ENCODE measurements around the gene DHTKD1.

DHTKD1 gene

GRCh38 chr10:12068449-12069269 is at the start of gene DHTKD1:
Gene DHTKD1, plus strand, starts transcription at chr10:12068954. Its CDS starts 80 bp downstream, at chr10:12069034.
- peak; percentile 99 for DNase-seq (ENCODE audit: low read depth)

- DNase-seq (ENCODE audit: low read depth) = no peak
Measured at GRCh38 chr10:12019283-12019971, 49.3 kb upstream of the DHTKD1 start.

GRCh38 chr10:12020574-12020973 is 48.2 kb upstream of the DHTKD1 start:
- no peak for DNase-seq (ENCODE audit: low read depth)

GRCh38 chr10:12022580-12023257 is 46.0 kb upstream of the DHTKD1 start:
- DNase-seq (ENCODE audit: low read depth) = no peak

GRCh38 chr10:12025591-12025990 is 43.2 kb upstream of the DHTKD1 start:
- DNase-seq (ENCODE audit: low read depth) = no peak

- DNase-seq (ENCODE audit: low read depth) = no peak
Measured at GRCh38 chr10:12027539-12027938, 41.2 kb upstream of the DHTKD1 start.

- DNase-seq (ENCODE audit: low read depth) = no peak
Measured at GRCh38 chr10:12031404-12031803, 37.4 kb upstream of the DHTKD1 start.

GRCh38 chr10:12036073-12036655 is 32.6 kb upstream of the DHTKD1 start:
- DNase-seq (ENCODE audit: low read depth) = no peak

- peak; percentile 4 for DNase-seq (ENCODE audit: low read depth)
Measured at GRCh38 chr10:12041766-12042408, 26.9 kb upstream of the DHTKD1 start.

GRCh38 chr10:12042409-12042796 is 26.4 kb upstream of the DHTKD1 start:
- peak; percentile 52 for DNase-seq (ENCODE audit: low read depth)

- DNase-seq (ENCODE audit: low read depth) = peak; percentile 97
Measured at GRCh38 chr10:12042797-12043651, 25.7 kb upstream of the DHTKD1 start, which contains the start of gene UPF2. Gene UPF2, minus strand, starts transcription at chr10:12042809. Its CDS starts 7,386 bp downstream, at chr10:12035423.

GRCh38 chr10:12045596-12045995 is 23.2 kb upstream of the DHTKD1 start:
- no peak for DNase-seq (ENCODE audit: low read depth)

- no peak for DNase-seq (ENCODE audit: low read depth)
Measured at GRCh38 chr10:12048547-12048946, 20.2 kb upstream of the DHTKD1 start.

- no peak for DNase-seq (ENCODE audit: low read depth)
Measured at GRCh38 chr10:12050528-12050927, 18.2 kb upstream of the DHTKD1 start.

- no peak for DNase-seq (ENCODE audit: low read depth)
Measured at GRCh38 chr10:12051241-12051640, 17.5 kb upstream of the DHTKD1 start.

- no peak for DNase-seq (ENCODE audit: low read depth)
Measured at GRCh38 chr10:12055732-12056131, 13.0 kb upstream of the DHTKD1 start.

- DNase-seq (ENCODE audit: low read depth) = no peak
Measured at GRCh38 chr10:12056748-12057147, 12.0 kb upstream of the DHTKD1 start.

- DNase-seq (ENCODE audit: low read depth) = no peak
Measured at GRCh38 chr10:12061124-12061523, 7.6 kb upstream of the DHTKD1 start.

GRCh38 chr10:12062754-12063482 is 5.8 kb upstream of the DHTKD1 start:
- no peak for DNase-seq (ENCODE audit: low read depth)

- DNase-seq (ENCODE audit: low read depth) = no peak
Measured at GRCh38 chr10:12063483-12063818, 5.3 kb upstream of the DHTKD1 start.

Measured in stimulated activated CD8-positive, alpha-beta memory T cell treated with anti-CD3 and anti-CD28 coated beads, Interleukin-12 subunit alpha, Interleukin-12 subunit beta, amount 100 ng/mL, for 4 hours (primary cell).